ENCODE measurements around the gene ACAD11. TPM values are rescaled to one million over a fixed set of nuclear protein-coding genes. Genes with fewer than 3 reads are reported as not detected.

Gene ACAD11
- total and polyA plus RNA-seq, 2 experiments from 2014 or later, result 15.6 to 17.3 TPM

DNA sequence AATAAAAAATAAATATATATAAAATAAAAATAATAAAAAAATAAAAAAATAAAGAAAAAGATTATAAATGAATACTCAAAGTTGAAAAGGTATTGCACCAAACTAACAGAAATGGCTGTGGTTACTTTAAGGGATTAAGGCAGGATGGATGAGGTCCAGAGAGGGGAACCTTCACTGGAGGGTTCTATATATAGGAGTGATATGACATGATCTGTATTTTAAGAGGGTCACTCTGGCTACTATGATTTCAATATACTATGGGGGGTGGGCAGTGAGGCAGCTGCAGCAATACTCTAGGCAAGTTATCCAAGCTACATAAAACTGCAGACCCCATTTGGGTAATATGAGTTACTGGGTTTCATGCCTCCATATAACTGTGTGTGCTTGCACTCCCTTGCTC, 24.6 kb downstream of the ACAD11 start:
- Histone ChIP-seq H3K4me3 (no peak overlapping the region), H3K79me2 (ENCODE audit: insufficient read depth) (no peaks in the 10 kb centered on the region), H3K27me3 (replicated peaks; ENCODE audit: insufficient read depth) (no peaks in the 10 kb centered on the region), H3K27ac (no peak overlapping the region), H3K9me2 (ENCODE audit: insufficient read depth) (no peaks in the 10 kb centered on the region), H3K4me1 (ENCODE audit: insufficient read depth) (peaks cover 33% of the 10 kb centered on the region), H3K9ac (no peak overlapping the region), H3F3A (ENCODE audit: insufficient read depth) (peaks cover 12% of the 10 kb centered on the region), H3K9me3 (ENCODE audit: low read depth) (no peaks in the 10 kb centered on the region), H4K20me1 (ENCODE audit: insufficient read depth) (no peaks in the 10 kb centered on the region), H3K36me3 (ENCODE audit: low read depth) (peaks cover 8% of the 10 kb centered on the region; the same call in 1 of the 2 replicates), H2AFZ (no peak overlapping the region), H3K4me2 (ENCODE audit: unreplicated experiment) (no peak overlapping the region)
- DNase-seq, result no peak
- in situ Hi-C loops (cut with MboI), result no loop called here
- TF ChIP-seq EZH2phosphoT487 (IDR thresholded peaks at IDR 0.05; ENCODE audit: insufficient read depth, low read depth), result no peak
- TF ChIP-seq EZH2 (IDR thresholded peaks at IDR 0.05; ENCODE audit: insufficient read depth, poor library complexity, severe bottlenecking), result no peak

DNA sequence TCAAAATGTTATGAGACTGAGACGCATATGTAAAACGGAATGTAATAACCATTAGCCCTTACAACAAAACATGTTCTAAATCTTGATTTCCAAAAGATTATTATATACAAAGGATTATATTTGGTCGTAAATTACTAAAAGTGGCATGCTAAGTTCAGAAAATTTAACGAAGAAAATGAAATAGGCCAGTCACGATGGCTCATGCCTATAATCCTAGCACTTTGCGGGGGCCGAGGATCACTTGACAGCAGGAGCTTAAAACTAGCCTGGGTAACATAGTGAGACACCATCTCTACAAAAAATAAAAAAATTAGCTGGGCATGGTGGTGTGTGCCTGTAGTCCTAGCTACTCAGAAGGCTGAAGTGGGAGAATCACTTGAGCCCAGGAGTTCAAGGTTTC, 29.0 kb downstream of the ACAD11 start:
- Histone ChIP-seq H3K4me1 (ENCODE audit: insufficient read depth) (peaks cover 21% of the 10 kb centered on the region), H4K20me1 (ENCODE audit: insufficient read depth) (no peaks in the 10 kb centered on the region), H3K9me3 (ENCODE audit: low read depth) (no peaks in the 10 kb centered on the region), H3K9ac (no peak overlapping the region), H3K27me3 (replicated peaks; ENCODE audit: insufficient read depth) (no peaks in the 10 kb centered on the region), H3K4me3 (no peak overlapping the region), H3K9me2 (ENCODE audit: insufficient read depth) (no peaks in the 10 kb centered on the region), H3K79me2 (ENCODE audit: insufficient read depth) (no peaks in the 10 kb centered on the region), H3F3A (ENCODE audit: insufficient read depth) (peaks cover 17% of the 10 kb centered on the region), H2AFZ (no peak overlapping the region), H3K27ac (no peak overlapping the region), H3K4me2 (ENCODE audit: unreplicated experiment) (no peak overlapping the region), H3K36me3 (ENCODE audit: low read depth) (0 out of 2 replicates have a peak, but pooled peaks cover 14% of the 10 kb centered on the region)
- 89% methylated on average over 7 of the region's 7 CpGs for WGBS, 2 experiments (ENCODE audit: low coverage in 1 of 2, low lambda C conversion rate in 2 of 2, missing lambda C conversion rate in 2 of 2)
- in situ Hi-C loops (cut with MboI), result no loop called here
- TF ChIP-seq EZH2 (IDR thresholded peaks at IDR 0.05; ENCODE audit: insufficient read depth, poor library complexity, severe bottlenecking) (no peak), EZH2phosphoT487 (IDR thresholded peaks at IDR 0.05; ENCODE audit: insufficient read depth, low read depth) (no peak)
- DNase-seq, result no peak

DNA sequence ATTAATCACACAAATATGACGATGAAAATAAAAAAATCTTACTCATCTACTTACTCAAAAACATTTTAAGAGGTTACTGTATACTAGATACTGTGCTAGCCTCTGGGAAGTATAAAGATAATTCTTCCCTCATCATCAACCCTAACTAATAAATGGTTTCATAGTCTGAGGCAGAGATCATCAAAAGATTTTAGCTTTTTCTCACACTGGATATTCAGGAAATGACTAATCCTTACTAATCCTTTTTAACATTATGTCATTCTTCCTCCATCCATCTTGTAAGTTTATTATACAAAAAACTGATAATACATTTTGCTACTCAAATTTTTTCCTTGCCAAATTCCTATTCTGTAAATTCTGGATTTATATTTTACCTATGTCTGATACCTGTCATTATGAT, 29.7 kb downstream of the ACAD11 start:
- WGBS, 2 experiments (ENCODE audit: low coverage in 1 of 2, low lambda C conversion rate in 2 of 2, missing lambda C conversion rate in 2 of 2), result 5 to 9% methylated on average over 1 of the region's 1 CpG
- Histone ChIP-seq H3K9me3 (ENCODE audit: low read depth) (no peaks in the 10 kb centered on the region), H3K27me3 (replicated peaks; ENCODE audit: insufficient read depth) (no peaks in the 10 kb centered on the region), H3K79me2 (ENCODE audit: insufficient read depth) (no peaks in the 10 kb centered on the region), H4K20me1 (ENCODE audit: insufficient read depth) (no peaks in the 10 kb centered on the region), H3K9ac (peak overlapping the region; percentile 42), H2AFZ (no peak overlapping the region; the same call in 1 of the 2 replicates), H3K4me2 (ENCODE audit: unreplicated experiment) (peak overlapping the region; percentile 67), H3K4me3 (no peak overlapping the region), H3K36me3 (ENCODE audit: low read depth) (0 out of 2 replicates have a peak, but pooled peaks cover 14% of the 10 kb centered on the region), H3K4me1 (ENCODE audit: insufficient read depth) (peaks cover 28% of the 10 kb centered on the region), H3K9me2 (ENCODE audit: insufficient read depth) (no peaks in the 10 kb centered on the region), H3K27ac (peak overlapping the region; percentile 82), H3F3A (ENCODE audit: insufficient read depth) (peaks cover 17% of the 10 kb centered on the region)
- TF ChIP-seq EZH2phosphoT487 (IDR thresholded peaks at IDR 0.05; ENCODE audit: insufficient read depth, low read depth) (no peak), EZH2 (IDR thresholded peaks at IDR 0.05; ENCODE audit: insufficient read depth, poor library complexity, severe bottlenecking) (no peak)
- peak; percentile 88 for DNase-seq
- in situ Hi-C loops (cut with MboI), result no loop called here

DNA sequence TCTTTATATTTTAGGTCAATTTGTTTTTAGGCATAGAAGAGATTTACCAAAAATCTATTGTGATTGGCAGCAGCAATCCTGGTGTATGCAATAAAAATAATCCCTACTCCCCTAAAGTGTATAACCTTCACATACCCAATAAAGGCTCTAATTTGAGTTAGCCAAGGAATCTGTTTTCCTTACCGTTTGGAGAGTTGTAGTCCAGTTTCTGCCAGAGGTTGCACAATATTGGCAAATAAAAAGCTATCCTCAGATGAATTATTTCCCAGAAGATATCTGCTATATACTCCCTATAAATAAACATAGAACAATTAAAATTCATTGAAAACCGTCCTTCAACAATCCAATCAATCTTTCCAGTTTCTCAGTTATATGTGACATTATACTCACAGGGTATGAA, 31.5 kb downstream of the ACAD11 start:
- no peaks in the 10 kb centered on the region for H3K9me2 ChIP-seq (ENCODE audit: insufficient read depth)
- peaks cover 17% of the 10 kb centered on the region for H3F3A ChIP-seq (ENCODE audit: insufficient read depth)
- 36 to 37% methylated on average over 2 of the region's 2 CpGs for WGBS, 2 experiments (ENCODE audit: low coverage in 1 of 2, low lambda C conversion rate in 2 of 2, missing lambda C conversion rate in 2 of 2)
- TF ChIP-seq EZH2phosphoT487 (IDR thresholded peaks at IDR 0.05; ENCODE audit: insufficient read depth, low read depth), result no peak
- no peak for TF ChIP-seq EZH2 (IDR thresholded peaks at IDR 0.05; ENCODE audit: insufficient read depth, poor library complexity, severe bottlenecking)
- no peaks in the 10 kb centered on the region for H3K9me3 ChIP-seq (ENCODE audit: low read depth)
- H4K20me1 ChIP-seq (ENCODE audit: insufficient read depth), result no peaks in the 10 kb centered on the region
- H3K4me1 ChIP-seq (ENCODE audit: insufficient read depth), result peaks cover 30% of the 10 kb centered on the region
- in situ Hi-C loops (cut with MboI), result no loop called here
- no peak overlapping the region for H3K9ac ChIP-seq
- no peak overlapping the region for H3K4me3 ChIP-seq
- no peak overlapping the region for H3K27ac ChIP-seq
- H3K36me3 ChIP-seq (ENCODE audit: low read depth), result 0 out of 2 replicates have a peak, but pooled peaks cover 14% of the 10 kb centered on the region
- no peaks in the 10 kb centered on the region for H3K27me3 ChIP-seq (replicated peaks; ENCODE audit: insufficient read depth)
- H3K4me2 ChIP-seq (ENCODE audit: unreplicated experiment), result no peak overlapping the region
- H3K79me2 ChIP-seq (ENCODE audit: insufficient read depth), result no peaks in the 10 kb centered on the region
- H2AFZ ChIP-seq, result no peak overlapping the region
- DNase-seq, result no peak

DNA sequence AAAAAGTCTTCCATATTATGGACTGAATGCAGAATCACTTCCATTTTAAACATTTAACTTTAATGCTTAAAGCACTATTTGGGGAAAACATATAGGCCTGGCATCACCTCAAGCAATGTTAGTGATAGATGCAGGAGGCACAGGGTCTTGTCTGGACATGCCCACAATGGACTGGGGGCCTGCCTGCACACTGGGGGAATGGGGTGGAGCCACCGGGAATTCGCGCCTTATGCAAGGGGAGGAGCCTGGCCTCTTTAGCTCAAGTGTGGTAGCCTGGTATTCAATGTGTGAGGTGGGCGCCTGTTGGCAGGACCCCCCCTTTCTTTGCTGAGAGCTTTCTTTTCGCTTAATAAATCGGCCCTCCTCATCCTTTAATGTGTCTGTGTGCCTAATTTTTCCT, 32.7 kb downstream of the ACAD11 start:
- Histone ChIP-seq H4K20me1 (ENCODE audit: insufficient read depth) (no peaks in the 10 kb centered on the region), H3K4me1 (ENCODE audit: insufficient read depth) (peaks cover 37% of the 10 kb centered on the region), H2AFZ (no peak overlapping the region), H3K9me3 (ENCODE audit: low read depth) (no peaks in the 10 kb centered on the region), H3K4me3 (no peak overlapping the region), H3K27me3 (replicated peaks; ENCODE audit: insufficient read depth) (no peaks in the 10 kb centered on the region), H3K79me2 (ENCODE audit: insufficient read depth) (no peaks in the 10 kb centered on the region), H3K9me2 (ENCODE audit: insufficient read depth) (no peaks in the 10 kb centered on the region), H3K4me2 (ENCODE audit: unreplicated experiment) (no peak overlapping the region), H3K36me3 (ENCODE audit: low read depth) (0 out of 2 replicates have a peak, but pooled peaks cover 14% of the 10 kb centered on the region), H3F3A (ENCODE audit: insufficient read depth) (peaks cover 17% of the 10 kb centered on the region), H3K9ac (no peak overlapping the region), H3K27ac (no peak overlapping the region)
- 99 to 100% methylated on average over 6 of the region's 6 CpGs for WGBS, 2 experiments (ENCODE audit: low coverage in 1 of 2, low lambda C conversion rate in 2 of 2, missing lambda C conversion rate in 2 of 2)
- in situ Hi-C loops (cut with MboI), result no loop called here
- TF ChIP-seq EZH2 (IDR thresholded peaks at IDR 0.05; ENCODE audit: insufficient read depth, poor library complexity, severe bottlenecking), result no peak
- no peak for TF ChIP-seq EZH2phosphoT487 (IDR thresholded peaks at IDR 0.05; ENCODE audit: insufficient read depth, low read depth)
- DNase-seq, result no peak
